Fibroblast of lung (primary cell): ENCODE data around the gene GPAM. TPM values are rescaled to one million over a fixed set of nuclear protein-coding genes. Genes with fewer than 3 reads are reported as not detected.

ENCODE experiments used
- DNase-seq, 2 donors: peaks; one replicate each; pipeline versions ENCODE4 v3.0.0 to v3.0.0-alpha.2; 2010; ENCODE audit warnings: low read depth in 2 of 2
- H2AFZ ChIP-seq: 2 replicates; pipeline ENCODE4 v1.5.1; 2012; ENCODE audit warnings: low read length, control low read depth, inconsistent platforms
- H3K27ac ChIP-seq: 2 replicates; pipeline ENCODE4 v1.5.1; 2011; ENCODE audit warnings: low read length, control low read depth; ENCODE audit not compliant: insufficient read depth
- H3K27me3 ChIP-seq: 2 replicates; pipeline ENCODE4 v1.5.1; 2011; ENCODE audit warnings: mild to moderate bottlenecking, low read length; ENCODE audit not compliant: control insufficient read depth, insufficient read depth
- H3K36me3 ChIP-seq: 2 replicates; pipeline ENCODE4 v1.5.1; 2011; ENCODE audit warnings: low read length; ENCODE audit not compliant: control insufficient read depth, insufficient read depth
- H3K4me1 ChIP-seq: 2 replicates; pipeline ENCODE4 v1.5.1; 2011; ENCODE audit warnings: low read length; ENCODE audit not compliant: control insufficient read depth, insufficient read depth; ENCODE audit errors: extremely low read depth
- H3K4me2 ChIP-seq: 2 replicates; pipeline ENCODE4 v1.5.1; 2011; ENCODE audit warnings: low read length, control low read depth; ENCODE audit not compliant: insufficient read depth; ENCODE audit errors: extremely low read depth
- H3K4me3 ChIP-seq, 4 experiments: fragments of 200-600 bp in 1 of 4; sonication (generic) in 1 of 4; replicated peaks in 1 of 4; 2 replicates each; pipeline ENCODE4 v1.5.1; 2011 to 2016; ENCODE audit warnings: low read length in 4 of 4, low read depth in 3 of 4, mild to moderate bottlenecking in 3 of 4, control low read depth in 2 of 4, inconsistent platforms in 1 of 4, mixed read lengths in 1 of 4; ENCODE audit not compliant: insufficient read depth in 1 of 4; ENCODE audit errors: control extremely low read depth in 1 of 4
- H3K79me2 ChIP-seq: 2 replicates; pipeline ENCODE4 v1.5.1; 2012; ENCODE audit warnings: mild to moderate bottlenecking, low read length, inconsistent platforms; ENCODE audit not compliant: control insufficient read depth, insufficient read depth
- H3K9ac ChIP-seq: 2 replicates; pipeline ENCODE4 v1.5.1; 2011; ENCODE audit warnings: mild to moderate bottlenecking, low read length, control low read depth; ENCODE audit not compliant: insufficient read depth
- H3K9me3 ChIP-seq: 2 replicates; pipeline ENCODE4 v1.5.1; 2012; ENCODE audit warnings: low read depth, low read length; ENCODE audit not compliant: control insufficient read depth, insufficient read depth
- H4K20me1 ChIP-seq: 2 replicates; pipeline ENCODE4 v1.5.1; 2011; ENCODE audit warnings: low read length; ENCODE audit not compliant: control insufficient read depth, insufficient read depth; ENCODE audit errors: extremely low read depth
- CTCF ChIP-seq, 2 donors: IDR thresholded peaks in 1 of 2; conservative IDR thresholded peaks in 1 of 2; 1 replicate in 1 of 2; 2 replicates in 1 of 2; pipeline ENCODE4 v1.5.1; 2011 to 2012; ENCODE audit warnings: low read length in 2 of 2, control low read depth in 1 of 2, inconsistent platforms in 1 of 2, low read depth in 1 of 2, mild to moderate bottlenecking in 1 of 2
- EZH2 ChIP-seq: IDR thresholded peaks from 2 replicates; pipeline ENCODE4 v1.5.1; 2012; ENCODE audit warnings: low read length, control low read depth, mild to moderate bottlenecking; ENCODE audit errors: missing control alignments
- polyA plus RNA-seq, 2 donors: library from polyadenylated mRNA; depleted of rRNA in 1 of 2; stranded (reverse) in 1 of 2; unstranded in 1 of 2; fragments of >200 nt; gene quantifications; 2 replicates each; pipeline ENCODE4 v1.2.1, GENCODE V29; 2011 to 2012; ENCODE audit warnings: missing spikeins in 1 of 2
- total RNA-seq: library from RNA; depleted of rRNA; stranded (reverse); fragments of >200 nt; gene quantifications from 2 replicates; pipeline ENCODE4 v1.2.1, GENCODE V29; 2014

GPAM gene
- total and polyA plus RNA-seq, 2 donors (not counting 1 experiment from before 2014, with no cell fraction given), result 10.1 to 17.0 TPM

- no peak overlapping the region for H3K9ac ChIP-seq
- H3K4me3 ChIP-seq, result no peak overlapping the region
- peak in 1 of 2 donors; percentile 40 for DNase-seq
- no peaks in the 10 kb centered on the region for H3K27me3 ChIP-seq
- H3K9me3 ChIP-seq, result no peaks in the 10 kb centered on the region
- no peak overlapping the region for H3K4me2 ChIP-seq
- no peaks in the 10 kb centered on the region for H3K36me3 ChIP-seq
- no peaks in the 10 kb centered on the region for H3K79me2 ChIP-seq
- TF ChIP-seq CTCF (conservative IDR thresholded peaks at IDR 0.05 in 1 of 2, IDR thresholded peaks at IDR 0.05 in 1 of 2; ENCODE audit: low read depth in 1 of 2, low read length in 2 of 2), result no peak
- no peak for TF ChIP-seq EZH2
- no peaks in the 10 kb centered on the region for H3K4me1 ChIP-seq
- no peak overlapping the region for H3K27ac ChIP-seq
- H4K20me1 ChIP-seq, result no peaks in the 10 kb centered on the region
- H2AFZ ChIP-seq, result no peak overlapping the region
These were observed 25.4 kb upstream of the GPAM start for GRCh38 chr10:112208997-112209396.

- DNase-seq, result peak in 1 of 2 donors; percentile 62
- Histone ChIP-seq H3K4me3 (no peak overlapping the region), H3K9ac (no peak overlapping the region), H3K79me2 (no peaks in the 10 kb centered on the region), H3K27me3 (no peaks in the 10 kb centered on the region), H2AFZ (no peak overlapping the region), H3K36me3 (no peaks in the 10 kb centered on the region), H3K27ac (no peak overlapping the region), H4K20me1 (no peaks in the 10 kb centered on the region), H3K4me2 (no peak overlapping the region), H3K4me1 (no peaks in the 10 kb centered on the region), H3K9me3 (no peaks in the 10 kb centered on the region)
- TF ChIP-seq CTCF (conservative IDR thresholded peaks at IDR 0.05 in 1 of 2, IDR thresholded peaks at IDR 0.05 in 1 of 2; ENCODE audit: low read depth in 1 of 2, low read length in 2 of 2), result no peak
- no peak for TF ChIP-seq EZH2
These were observed 24.7 kb upstream of the GPAM start for GRCh38 chr10:112208292-112208691.

- H3K79me2 ChIP-seq, result no peaks in the 10 kb centered on the region
- H3K4me1 ChIP-seq, result peaks cover 2% of the 10 kb centered on the region
- DNase-seq, result peak in 1 of 2 donors; percentile 47
- no peaks in the 10 kb centered on the region for H3K36me3 ChIP-seq
- no peak overlapping the region for H3K9ac ChIP-seq
- H3K9me3 ChIP-seq, result no peaks in the 10 kb centered on the region
- no peak overlapping the region for H3K4me2 ChIP-seq
- H3K4me3 ChIP-seq, result no peak overlapping the region
- H2AFZ ChIP-seq, result no peak overlapping the region
- no peak overlapping the region for H3K27ac ChIP-seq
- H4K20me1 ChIP-seq, result no peaks in the 10 kb centered on the region
- no peaks in the 10 kb centered on the region for H3K27me3 ChIP-seq
- TF ChIP-seq CTCF (conservative IDR thresholded peaks at IDR 0.05 in 1 of 2, IDR thresholded peaks at IDR 0.05 in 1 of 2; ENCODE audit: low read depth in 1 of 2, low read length in 2 of 2) (no peak), EZH2 (no peak)
These were observed 19.9 kb upstream of the GPAM start for GRCh38 chr10:112203328-112204076.
